K562 (cell line): ENCODE measurements around the gene CHRNB1. TPM values are rescaled to one million over a fixed set of nuclear protein-coding genes. Genes with fewer than 3 reads are reported as not detected.

Source experiments
- BHLHE40 ChIP-seq: IDR thresholded peaks from 2 replicates; pipeline ENCODE4 v1.6.1; 2011; ENCODE audit warnings: low read length, improper control_type of control experiment
- BRF1 ChIP-seq: IDR thresholded peaks from 3 replicates; pipeline ENCODE4 v1.6.1; 2011; ENCODE audit warnings: borderline replicate concordance, mild to moderate bottlenecking; ENCODE audit not compliant: insufficient read length; ENCODE audit errors: extremely low read depth
- EP300 ChIP-seq: IDR thresholded peaks from 2 replicates; pipeline ENCODE4 v1.6.1; 2012; ENCODE audit warnings: low read length, improper control_type of control experiment
- LEF1 ChIP-seq: fragments of 450-650 bp; IDR thresholded peaks from 2 replicates; pipeline ENCODE4 v1.6.1; 2016; ENCODE audit warnings: mild to moderate bottlenecking
- NFE2 ChIP-seq: IDR thresholded peaks from 2 replicates; pipeline ENCODE4 v1.6.1; 2014; ENCODE audit warnings: antibody characterized with exemption, low read depth
- NR2C2 ChIP-seq, 2 experiments: fragments of 200-800 bp in 1 of 2; sonication (Bioruptor generic) in 1 of 2; sonication (generic) in 1 of 2; formaldehyde crosslinking in 1 of 2; IDR thresholded peaks; 2 replicates each; pipeline versions ENCODE4 v1.6.1 to v1.8.0; 2016 to 2022; ENCODE audit warnings: mild to moderate bottlenecking in 1 of 2, missing compliant biosample characterization in 1 of 2, missing genetic modification characterization in 1 of 2, missing genetic modification reagents in 1 of 2
- RBFOX2 ChIP-seq: fragments of 200-400 bp; formaldehyde crosslinking; IDR thresholded peaks from 2 replicates; pipeline ENCODE4 v1.6.1; 2017; ENCODE audit warnings: low read depth, mild to moderate bottlenecking, low read length, moderate library complexity
- RCOR1 ChIP-seq, 2 experiments: IDR thresholded peaks; 2 replicates each; pipeline ENCODE4 v1.6.1; 2012; ENCODE audit warnings: low read depth in 2 of 2, low read length in 2 of 2, borderline replicate concordance in 1 of 2, improper control_type of control experiment in 1 of 2
- TEAD1 ChIP-seq, 2 experiments: fragments of 450-650 bp in 1 of 2; sonication (generic) in 1 of 2; formaldehyde crosslinking; IDR thresholded peaks; 2 replicates each; pipeline versions ENCODE4 v1.4.0 to v1.8.0; 2020 to 2022; ENCODE audit warnings: mild to moderate bottlenecking in 2 of 2, missing genetic modification reagents in 1 of 2
- TSC22D4 ChIP-seq: fragments of 450-650 bp; IDR thresholded peaks from 2 replicates; pipeline ENCODE4 v1.6.1; 2016; ENCODE audit warnings: missing genetic modification characterization, missing biosample characterization, control low read depth
- YY1 ChIP-seq, 3 experiments: IDR thresholded peaks; 2 replicates each; pipeline ENCODE4 v1.6.1; 2011; ENCODE audit warnings: low read length in 2 of 3, mild to moderate bottlenecking in 2 of 3, moderate library complexity in 2 of 3, borderline replicate concordance in 1 of 3, control low read depth in 1 of 3, low read depth in 1 of 3; ENCODE audit not compliant: insufficient read depth in 3 of 3, insufficient replicate concordance in 2 of 3, control insufficient read depth in 1 of 3, insufficient read length in 1 of 3; ENCODE audit errors: extremely low read depth in 1 of 3
- ZBED1 ChIP-seq: IDR thresholded peaks from 2 replicates; pipeline ENCODE4 v1.6.1; 2014
- ZEB2 ChIP-seq: fragments of 450-650 bp; IDR thresholded peaks from 2 replicates; pipeline ENCODE4 v1.6.1; 2016
- ZFP36 ChIP-seq: fragments of 150-350 bp; IDR thresholded peaks from 2 replicates; pipeline ENCODE4 v1.6.1; 2018; ENCODE audit warnings: low read length, low read depth; ENCODE audit not compliant: partially characterized antibody
- ZNF212 ChIP-seq: fragments of 450-650 bp; formaldehyde crosslinking; IDR thresholded peaks from 2 replicates; pipeline ENCODE4 v1.4.0; 2020; ENCODE audit warnings: mild to moderate bottlenecking
- ZNF644 ChIP-seq: fragments of 200-800 bp; sonication (Bioruptor generic); IDR thresholded peaks from 2 replicates; pipeline ENCODE4 v1.6.1; 2016; ENCODE audit warnings: low read depth, missing genetic modification characterization, missing compliant biosample characterization
- ZNF766 ChIP-seq: fragments of 200-800 bp; sonication (Bioruptor generic); conservative IDR thresholded peaks from 2 replicates; pipeline ENCODE4 v1.6.1; 2016; ENCODE audit warnings: missing genetic modification characterization, missing compliant biosample characterization
- polyA plus RNA-seq, 8 experiments: library from polyadenylated mRNA; depleted of rRNA in 4 of 8; stranded (reverse) in 5 of 8; unstranded in 3 of 8; fragments of >200 nt; fragmentation: Nextera tagmentation in 2 of 8; fragmentation: Illumina TruSeq in 1 of 8; extraction: Ambion mirVana in 2 of 8; extraction: Trizol in 1 of 8; gene quantifications; 2 replicates each; pipeline versions ENCODE4 v1.2.1 to v1.2.3, GENCODE V29; 2011 to 2014; ENCODE audit warnings: inconsistent platforms in 1 of 8, missing spikeins in 1 of 8
- total RNA-seq, 7 experiments: library from RNA; depleted of rRNA in 6 of 7; stranded (reverse); fragments of >200 nt in 6 of 7; fragmentation: Illumina TruSeq in 2 of 7; extraction: Trizol in 2 of 7; gene quantifications; 2 replicates each; pipeline versions ENCODE4 v1.2.1 to v1.2.3, GENCODE V29; 2011 to 2021; ENCODE audit warnings: low replicate concordance in 1 of 7
- TF ChIP-seq, protein P1 (sequence below): IDR thresholded peaks from 3 replicates; pipeline ENCODE4 v1.6.1; 2011; ENCODE audit warnings: borderline replicate concordance, mild to moderate bottlenecking, moderate library complexity; ENCODE audit not compliant: insufficient read length; ENCODE audit errors: extremely low read depth
- TF ChIP-seq, protein P2 (sequence below): sonication (generic); formaldehyde crosslinking; IDR thresholded peaks from 2 replicates; pipeline ENCODE4 v1.9.0; 2022; ENCODE audit warnings: mild to moderate bottlenecking, missing genetic modification reagents
- TF ChIP-seq, protein P3 (sequence below): sonication (generic); formaldehyde crosslinking; IDR thresholded peaks from 2 replicates; pipeline ENCODE4 v1.8.0; 2022; ENCODE audit warnings: missing genetic modification reagents, mild to moderate bottlenecking, moderate library complexity, borderline replicate concordance
- TF ChIP-seq, protein P4 (sequence below): fragments of 250-450 bp; sonication (Bioruptor Pico); IDR thresholded peaks from 2 replicates; pipeline ENCODE4 v1.5.0; 2021

CHRNB1 gene
- total and polyA plus RNA-seq, 9 of the 15 experiments (the other 6 are each of a cell fraction or from before 2014, with no cell fraction given) = 4.7 to 12.3 (median 6.8) TPM

DNA sequence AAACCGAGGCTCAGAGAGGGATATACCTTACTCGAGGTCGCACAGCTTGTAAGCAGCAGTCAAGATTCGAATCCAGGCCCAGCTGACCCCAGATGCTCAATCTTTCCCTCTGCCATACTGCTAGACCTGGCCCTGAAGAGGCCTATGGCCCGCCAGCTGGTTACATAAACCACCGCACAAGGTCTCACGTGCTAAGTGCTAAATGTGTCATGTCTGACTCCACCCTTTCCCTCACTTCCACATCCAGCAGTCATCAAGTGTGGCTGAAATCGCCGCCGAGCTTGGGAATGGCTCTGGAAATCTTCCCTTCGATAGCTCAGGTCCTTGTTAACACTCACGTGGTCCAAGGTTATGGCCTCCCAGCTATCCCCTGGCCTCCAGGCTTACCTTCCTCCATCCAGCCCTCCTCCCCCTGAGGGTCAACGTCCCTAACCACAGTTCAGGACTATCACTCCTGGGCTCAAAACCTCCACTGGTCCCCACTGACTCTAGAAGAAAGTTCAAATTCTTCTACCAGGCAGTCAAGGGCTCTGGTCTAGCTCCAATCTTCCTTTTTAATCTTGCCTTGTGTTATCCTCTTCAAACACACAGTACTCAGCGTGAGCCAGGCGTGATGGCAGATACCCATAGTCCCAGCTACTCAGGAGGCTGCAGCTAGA, 31.0 kb downstream of the CHRNB1 start (continued):
- TF ChIP-seq, protein P1, sequence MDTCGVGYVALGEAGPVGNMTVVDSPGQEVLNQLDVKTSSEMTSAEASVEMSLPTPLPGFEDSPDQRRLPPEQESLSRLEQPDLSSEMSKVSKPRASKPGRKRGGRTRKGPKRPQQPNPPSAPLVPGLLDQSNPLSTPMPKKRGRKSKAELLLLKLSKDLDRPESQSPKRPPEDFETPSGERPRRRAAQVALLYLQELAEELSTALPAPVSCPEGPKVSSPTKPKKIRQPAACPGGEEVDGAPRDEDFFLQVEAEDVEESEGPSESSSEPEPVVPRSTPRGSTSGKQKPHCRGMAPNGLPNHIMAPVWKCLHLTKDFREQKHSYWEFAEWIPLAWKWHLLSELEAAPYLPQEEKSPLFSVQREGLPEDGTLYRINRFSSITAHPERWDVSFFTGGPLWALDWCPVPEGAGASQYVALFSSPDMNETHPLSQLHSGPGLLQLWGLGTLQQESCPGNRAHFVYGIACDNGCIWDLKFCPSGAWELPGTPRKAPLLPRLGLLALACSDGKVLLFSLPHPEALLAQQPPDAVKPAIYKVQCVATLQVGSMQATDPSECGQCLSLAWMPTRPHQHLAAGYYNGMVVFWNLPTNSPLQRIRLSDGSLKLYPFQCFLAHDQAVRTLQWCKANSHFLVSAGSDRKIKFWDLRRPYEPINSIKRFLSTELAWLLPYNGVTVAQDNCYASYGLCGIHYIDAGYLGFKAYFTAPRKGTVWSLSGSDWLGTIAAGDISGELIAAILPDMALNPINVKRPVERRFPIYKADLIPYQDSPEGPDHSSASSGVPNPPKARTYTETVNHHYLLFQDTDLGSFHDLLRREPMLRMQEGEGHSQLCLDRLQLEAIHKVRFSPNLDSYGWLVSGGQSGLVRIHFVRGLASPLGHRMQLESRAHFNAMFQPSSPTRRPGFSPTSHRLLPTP = no peak
- TF ChIP-seq ZNF644 (tag) (no peak), TSC22D4 (tag) (no peak), YY1 (IDR thresholded peaks at IDR 0.05; ENCODE audit: borderline replicate concordance in 1 of 3, control insufficient read depth in 1 of 3, extremely low read depth in 1 of 3, insufficient read depth in 3 of 3, insufficient read length in 1 of 3, insufficient replicate concordance in 2 of 3, low read depth in 1 of 3, low read length in 2 of 3) (peak in 1 of 3 experiments; percentile 60), ZFP36 (no peak), RBFOX2 (no peak), ZEB2 (no peak), BHLHE40 (peak; percentile 97), BRF1 (no peak), ZBED1 (no peak), RCOR1 (IDR thresholded peaks at IDR 0.05; ENCODE audit: borderline replicate concordance in 1 of 2, low read depth in 2 of 2, low read length in 2 of 2) (peak in 1 of 2 experiments; percentile 29; a peak in 1 of 4 replicates), ZNF766 (CRISPR knock-in tag) (0 out of 2 replicates have a peak, but pooled peaks have one; percentile 45), LEF1 (peak; percentile 30), ZNF212 (CRISPR knock-in tag) (no peak), NR2C2 (CRISPR knock-in tag; IDR thresholded peaks at IDR 0.05) (no peak), NR2C2 (tag; IDR thresholded peaks at IDR 0.05) (peak; percentile 43; the same call in 1 of the 2 replicates), TEAD1 (CRISPR knock-in tag; IDR thresholded peaks at IDR 0.05) (no peak), NFE2 (peak; percentile 24; the same call in 1 of the 2 replicates), EP300 (peak; percentile 54; the same call in 1 of the 2 replicates)
- TF ChIP-seq, protein P2, sequence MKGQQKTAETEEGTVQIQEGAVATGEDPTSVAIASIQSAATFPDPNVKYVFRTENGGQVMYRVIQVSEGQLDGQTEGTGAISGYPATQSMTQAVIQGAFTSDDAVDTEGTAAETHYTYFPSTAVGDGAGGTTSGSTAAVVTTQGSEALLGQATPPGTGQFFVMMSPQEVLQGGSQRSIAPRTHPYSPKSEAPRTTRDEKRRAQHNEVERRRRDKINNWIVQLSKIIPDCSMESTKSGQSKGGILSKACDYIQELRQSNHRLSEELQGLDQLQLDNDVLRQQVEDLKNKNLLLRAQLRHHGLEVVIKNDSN (CRISPR knock-in tag) = peak; percentile 63
- TF ChIP-seq, protein P3, sequence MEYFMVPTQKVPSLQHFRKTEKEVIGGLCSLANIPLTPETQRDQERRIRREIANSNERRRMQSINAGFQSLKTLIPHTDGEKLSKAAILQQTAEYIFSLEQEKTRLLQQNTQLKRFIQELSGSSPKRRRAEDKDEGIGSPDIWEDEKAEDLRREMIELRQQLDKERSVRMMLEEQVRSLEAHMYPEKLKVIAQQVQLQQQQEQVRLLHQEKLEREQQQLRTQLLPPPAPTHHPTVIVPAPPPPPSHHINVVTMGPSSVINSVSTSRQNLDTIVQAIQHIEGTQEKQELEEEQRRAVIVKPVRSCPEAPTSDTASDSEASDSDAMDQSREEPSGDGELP (CRISPR knock-in tag) = peak; percentile 93
- TF ChIP-seq, protein P4, sequence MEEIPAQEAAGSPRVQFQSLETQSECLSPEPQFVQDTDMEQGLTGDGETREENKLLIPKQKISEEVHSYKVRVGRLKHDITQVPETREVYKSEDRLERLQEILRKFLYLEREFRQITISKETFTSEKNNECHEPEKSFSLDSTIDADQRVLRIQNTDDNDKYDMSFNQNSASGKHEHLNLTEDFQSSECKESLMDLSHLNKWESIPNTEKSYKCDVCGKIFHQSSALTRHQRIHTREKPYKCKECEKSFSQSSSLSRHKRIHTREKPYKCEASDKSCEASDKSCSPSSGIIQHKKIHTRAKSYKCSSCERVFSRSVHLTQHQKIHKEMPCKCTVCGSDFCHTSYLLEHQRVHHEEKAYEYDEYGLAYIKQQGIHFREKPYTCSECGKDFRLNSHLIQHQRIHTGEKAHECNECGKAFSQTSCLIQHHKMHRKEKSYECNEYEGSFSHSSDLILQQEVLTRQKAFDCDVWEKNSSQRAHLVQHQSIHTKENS (CRISPR knock-in tag) = no peak
